ENCODE data around the gene AQP7.
A peak's percentile ranks its signal among the peaks of the same experiment; 100 is the strongest.
"Not testable (repeated sequence)": the region's sequence is repeated elsewhere in the genome, so short reads cannot be mapped to it uniquely, and the experiment has no call there.

The AQP7 gene

GRCh38 chr9:33402371-33402770 lies at the start of gene AQP7:
Gene AQP7 (minus strand): TSS chr9:33402568. CDS start chr9:33401262, 1,306 bp downstream.
- DNase-seq, result not testable (repeated sequence)

- no peak for DNase-seq
Measured at GRCh38 chr9:33450621-33451146, 48.3 kb upstream of the AQP7 start.

GRCh38 chr9:33449715-33450114 lies 47.3 kb upstream of the AQP7 start:
- no peak for DNase-seq

- DNase-seq, result no peak
Measured at GRCh38 chr9:33447799-33448553, 45.6 kb upstream of the AQP7 start.

- DNase-seq, result peak in 29 of 58 donors; percentile 3 to 54 (median 21)
Measured at GRCh38 chr9:33446946-33447798, 44.8 kb upstream of the AQP7 start, which contains the start of gene AQP3. Gene AQP3 (minus strand): TSS chr9:33447593. CDS start chr9:33447530, 63 bp downstream.

- no peak for DNase-seq
Measured at GRCh38 chr9:33446240-33446945, 44.0 kb upstream of the AQP7 start.

- DNase-seq, result no peak
Measured at GRCh38 chr9:33445389-33446239, 43.2 kb upstream of the AQP7 start.

GRCh38 chr9:33443464-33444154 lies 41.2 kb upstream of the AQP7 start:
- DNase-seq, result no peak

- no peak for DNase-seq
Measured at GRCh38 chr9:33443047-33443446, 40.7 kb upstream of the AQP7 start.

- DNase-seq, result no peak
Measured at GRCh38 chr9:33442125-33442524, 39.8 kb upstream of the AQP7 start.

- DNase-seq, result no peak
Measured at GRCh38 chr9:33440609-33441008, 38.2 kb upstream of the AQP7 start.

GRCh38 chr9:33440204-33440603 lies 37.8 kb upstream of the AQP7 start:
- no peak for DNase-seq

- no peak for DNase-seq
Measured at GRCh38 chr9:33439731-33440130, 37.4 kb upstream of the AQP7 start.

GRCh38 chr9:33438926-33439680 lies 36.7 kb upstream of the AQP7 start:
- DNase-seq, result no peak

- DNase-seq, result no peak
Measured at GRCh38 chr9:33437898-33438297, 35.5 kb upstream of the AQP7 start.

- DNase-seq, result no peak
Measured at GRCh38 chr9:33437205-33437604, 34.8 kb upstream of the AQP7 start.

- no peak for DNase-seq
Measured at GRCh38 chr9:33436445-33436844, 34.1 kb upstream of the AQP7 start.

GRCh38 chr9:33435821-33436277 lies 33.5 kb upstream of the AQP7 start:
- DNase-seq, result no peak
